ENCODE measurements around the gene CEP152.

The CEP152 gene

GRCh38 chr15:48810414-48811324 is at the start of gene CEP152:
TSS of gene CEP152 (minus strand) at chr15:48811069. CDS start at chr15:48805649, 5,420 bp downstream.
- in situ Hi-C loops (cut with MboI; ENCODE audit: low sequenced_read_pairs), result no loop called here

GRCh38 chr15:48859426-48859825 is 48.6 kb upstream of the CEP152 start:
- in situ Hi-C loops (cut with MboI; ENCODE audit: low sequenced_read_pairs), result loop anchor here (25.0 kb wide), 2 partner anchors 553 to 1453 kb away; partner anchors contain the start of gene FGF7

GRCh38 chr15:48858401-48858800 is 47.5 kb upstream of the CEP152 start:
- in situ Hi-C loops (cut with MboI; ENCODE audit: low sequenced_read_pairs), result loop anchor here (25.0 kb wide), 2 partner anchors 554 to 1454 kb away; partner anchors contain the start of gene FGF7

GRCh38 chr15:48856942-48857341 is 46.1 kb upstream of the CEP152 start:
- in situ Hi-C loops (cut with MboI; ENCODE audit: low sequenced_read_pairs), result loop anchor here (25.0 kb wide), 2 partner anchors 555 to 1455 kb away; partner anchors contain the start of gene FGF7

- in situ Hi-C loops (cut with MboI; ENCODE audit: low sequenced_read_pairs), result loop anchor here (25.0 kb wide), 2 partner anchors 557 to 1457 kb away; partner anchors contain the start of gene FGF7
Observed at GRCh38 chr15:48855501-48856440, 44.9 kb upstream of the CEP152 start.

- in situ Hi-C loops (cut with MboI; ENCODE audit: low sequenced_read_pairs), result loop anchor here (25.0 kb wide), 2 partner anchors 558 to 1458 kb away; partner anchors contain the start of gene FGF7
Observed at GRCh38 chr15:48854434-48854833, 43.6 kb upstream of the CEP152 start.

GRCh38 chr15:48851956-48852355 is 41.1 kb upstream of the CEP152 start:
- in situ Hi-C loops (cut with MboI; ENCODE audit: low sequenced_read_pairs), result loop anchor here (25.0 kb wide), 2 partner anchors 560 to 1460 kb away; partner anchors contain the start of gene FGF7

GRCh38 chr15:48850648-48851047 is 39.8 kb upstream of the CEP152 start:
- in situ Hi-C loops (cut with MboI; ENCODE audit: low sequenced_read_pairs), result loop anchor here (25.0 kb wide), 2 partner anchors 562 to 1462 kb away; partner anchors contain the start of gene FGF7

GRCh38 chr15:48845123-48845522 is 34.3 kb upstream of the CEP152 start:
- in situ Hi-C loops (cut with MboI; ENCODE audit: low sequenced_read_pairs), result no loop called here

GRCh38 chr15:48842501-48842900 is 31.6 kb upstream of the CEP152 start:
- in situ Hi-C loops (cut with MboI; ENCODE audit: low sequenced_read_pairs), result no loop called here

GRCh38 chr15:48834756-48835155 is 23.9 kb upstream of the CEP152 start:
- in situ Hi-C loops (cut with MboI; ENCODE audit: low sequenced_read_pairs), result no loop called here

GRCh38 chr15:48833526-48834239 is 22.8 kb upstream of the CEP152 start:
- in situ Hi-C loops (cut with MboI; ENCODE audit: low sequenced_read_pairs), result no loop called here

- in situ Hi-C loops (cut with MboI; ENCODE audit: low sequenced_read_pairs), result no loop called here
Observed at GRCh38 chr15:48832648-48833047, 21.8 kb upstream of the CEP152 start.

GRCh38 chr15:48828906-48829305 is 18.0 kb upstream of the CEP152 start:
- in situ Hi-C loops (cut with MboI; ENCODE audit: low sequenced_read_pairs), result no loop called here

- in situ Hi-C loops (cut with MboI; ENCODE audit: low sequenced_read_pairs), result no loop called here
Observed at GRCh38 chr15:48828471-48828870, 17.6 kb upstream of the CEP152 start.

- in situ Hi-C loops (cut with MboI; ENCODE audit: low sequenced_read_pairs), result no loop called here
Observed at GRCh38 chr15:48825075-48825474, 14.2 kb upstream of the CEP152 start.

GRCh38 chr15:48823706-48824105 is 12.8 kb upstream of the CEP152 start:
- in situ Hi-C loops (cut with MboI; ENCODE audit: low sequenced_read_pairs), result no loop called here

- in situ Hi-C loops (cut with MboI; ENCODE audit: low sequenced_read_pairs), result no loop called here
Observed at GRCh38 chr15:48823237-48823636, 12.4 kb upstream of the CEP152 start.

- in situ Hi-C loops (cut with MboI; ENCODE audit: low sequenced_read_pairs), result no loop called here
Observed at GRCh38 chr15:48814286-48814685, 3.4 kb upstream of the CEP152 start.

- in situ Hi-C loops (cut with MboI; ENCODE audit: low sequenced_read_pairs), result no loop called here
Observed at GRCh38 chr15:48811325-48811958, 573 bp upstream of the CEP152 start.
